HEK293 (cell line): ENCODE data around the gene OVCH2.

Experiments
- CTCF ChIP-seq: fragments of 450-650 bp; formaldehyde crosslinking; IDR thresholded peaks from 2 replicates; pipeline ENCODE4 v1.5.1; 2016; ENCODE audit warnings: missing biosample characterization, missing genetic modification characterization
- PRDM1 ChIP-seq: fragments of 450-650 bp; formaldehyde crosslinking; IDR thresholded peaks from 2 replicates; pipeline ENCODE4; 2016; ENCODE audit warnings: missing biosample characterization, missing genetic modification characterization
- SP2 ChIP-seq: fragments of 450-650 bp; formaldehyde crosslinking; IDR thresholded peaks from 2 replicates; pipeline ENCODE4 v1.5.1; 2016; ENCODE audit warnings: missing biosample characterization, missing genetic modification characterization
- TCF7L2 ChIP-seq: IDR thresholded peaks from 2 replicates; pipeline ENCODE4 v1.6.1; 2011; ENCODE audit warnings: low read depth, mild to moderate bottlenecking, inconsistent platforms, low read length, moderate library complexity, borderline replicate concordance
- ZBTB10 ChIP-seq: fragments of 450-650 bp; formaldehyde crosslinking; IDR thresholded peaks from 2 replicates; pipeline ENCODE4 v1.5.1; 2016; ENCODE audit warnings: missing biosample characterization, missing genetic modification characterization
- ZBTB11 ChIP-seq: fragments of 450-650 bp; formaldehyde crosslinking; conservative IDR thresholded peaks from 2 replicates; pipeline ENCODE4 v1.5.1; 2016; ENCODE audit warnings: low read depth, missing biosample characterization, missing genetic modification characterization
- ZEB2 ChIP-seq: fragments of 450-650 bp; formaldehyde crosslinking; IDR thresholded peaks from 2 replicates; pipeline ENCODE4 v1.5.1; 2016; ENCODE audit warnings: missing biosample characterization, missing genetic modification characterization
- ZFP37 ChIP-seq: fragments of 450-650 bp; formaldehyde crosslinking; IDR thresholded peaks from 2 replicates; pipeline ENCODE4 v1.5.1; 2016; ENCODE audit warnings: missing biosample characterization, missing genetic modification characterization
- ZNF112 ChIP-seq: fragments of 450-650 bp; formaldehyde crosslinking; IDR thresholded peaks from 2 replicates; pipeline ENCODE4 v1.5.0; 2017; ENCODE audit warnings: missing biosample characterization, missing genetic modification characterization
- ZNF350 ChIP-seq: fragments of 450-650 bp; formaldehyde crosslinking; IDR thresholded peaks from 2 replicates; pipeline ENCODE4 v1.5.0; 2017; ENCODE audit warnings: missing biosample characterization, mild to moderate bottlenecking, missing genetic modification characterization
- ZNF514 ChIP-seq: fragments of 450-650 bp; formaldehyde crosslinking; IDR thresholded peaks from 2 replicates; pipeline ENCODE4 v1.5.1; 2016; ENCODE audit warnings: missing biosample characterization, missing genetic modification characterization
- ZNF596 ChIP-seq: fragments of 450-650 bp; IDR thresholded peaks from 2 replicates; pipeline ENCODE4 v1.5.0; 2018; ENCODE audit warnings: missing biosample characterization, mild to moderate bottlenecking, missing genetic modification characterization, moderate library complexity
- ZNF639 ChIP-seq: fragments of 450-650 bp; formaldehyde crosslinking; IDR thresholded peaks from 2 replicates; pipeline ENCODE4 v1.5.1; 2016; ENCODE audit warnings: missing biosample characterization, missing genetic modification characterization
- ZNF747 ChIP-seq: fragments of 450-650 bp; formaldehyde crosslinking; IDR thresholded peaks from 2 replicates; pipeline ENCODE4 v1.5.1; 2016; ENCODE audit warnings: missing biosample characterization, missing genetic modification characterization

- TF ChIP-seq ZBTB11 (tag by site-specific recombination) = no peak
- no peak for TF ChIP-seq ZBTB10 (tag by site-specific recombination)
- TF ChIP-seq ZNF112 (tag by site-specific recombination) = no peak
- no peak for TF ChIP-seq ZEB2 (tag by site-specific recombination)
- TF ChIP-seq CTCF (tag by site-specific recombination) = peak; percentile 82
- TF ChIP-seq ZFP37 (tag by site-specific recombination) = no peak
- no peak for TF ChIP-seq ZNF350 (tag by site-specific recombination)
- TF ChIP-seq SP2 (tag by site-specific recombination) = no peak
- TF ChIP-seq ZNF639 (tag by site-specific recombination) = no peak
- no peak for TF ChIP-seq TCF7L2
- TF ChIP-seq PRDM1 (tag by site-specific recombination) = no peak
- TF ChIP-seq ZNF596 (tag by site-specific recombination) = no peak
- no peak for TF ChIP-seq ZNF747 (tag by site-specific recombination)
- TF ChIP-seq ZNF514 (tag by site-specific recombination) = no peak
Measured at GRCh38 chr11:7657306-7658025, 48.8 kb downstream of the OVCH2 start.
